ENCODE measurements around the gene TBX10. TPM values are rescaled to one million over a fixed set of nuclear protein-coding genes. Genes with fewer than 3 reads are reported as not detected.

TBX10 gene
- polyA plus RNA-seq, 1 donor from 2014 or later: not detected

GRCh38 chr11:67630943-67631331 is 8.6 kb downstream of the TBX10 start:
- peak overlapping the region; percentile 98 for H3K4me3 ChIP-seq (ENCODE audit: low read length)
- no peaks in the 10 kb centered on the region for H3K79me2 ChIP-seq (replicated peaks; ENCODE audit: insufficient read depth, low read length)
- no peaks in the 10 kb centered on the region for H3K9me2 ChIP-seq (ENCODE audit: insufficient read depth, low read length)
- H3F3A ChIP-seq (ENCODE audit: insufficient read depth, low read length, poor library complexity, severe bottlenecking): no peaks in the 10 kb centered on the region
- H2AFZ ChIP-seq (ENCODE audit: low read depth, low read length): peak overlapping the region; percentile 94
- H3K36me3 ChIP-seq (ENCODE audit: insufficient read depth, low read length): no peaks in the 10 kb centered on the region
- peak overlapping the region; percentile 57 for H3K4me2 ChIP-seq (ENCODE audit: low read length)
- no peaks in the 10 kb centered on the region for H4K20me1 ChIP-seq (ENCODE audit: insufficient read depth)
- H3K9me3 ChIP-seq (ENCODE audit: low read length): no peaks in the 10 kb centered on the region
- TF ChIP-seq MXI1 (conservative IDR thresholded peaks at IDR 0.05; ENCODE audit: poor library complexity, severe bottlenecking) (peak; percentile 27), CTCF (IDR thresholded peaks at IDR 0.05; ENCODE audit: poor library complexity, severe bottlenecking) (no peak), POLR2AphosphoS5 (IDR thresholded peaks at IDR 0.05) (no peak), TAF1 (IDR thresholded peaks at IDR 0.05; ENCODE audit: low read depth) (no peak), RAD21 (conservative IDR thresholded peaks at IDR 0.05) (peak; percentile 19), EP300 (conservative IDR thresholded peaks at IDR 0.05; ENCODE audit: poor library complexity, severe bottlenecking) (no peak), SMC3 (conservative IDR thresholded peaks at IDR 0.05; ENCODE audit: poor library complexity) (peak; percentile 53), EZH2 (IDR thresholded peaks at IDR 0.05; ENCODE audit: borderline replicate concordance, insufficient read depth, low read length, poor library complexity, severe bottlenecking) (no peak)
- TF ChIP-seq, protein P1, sequence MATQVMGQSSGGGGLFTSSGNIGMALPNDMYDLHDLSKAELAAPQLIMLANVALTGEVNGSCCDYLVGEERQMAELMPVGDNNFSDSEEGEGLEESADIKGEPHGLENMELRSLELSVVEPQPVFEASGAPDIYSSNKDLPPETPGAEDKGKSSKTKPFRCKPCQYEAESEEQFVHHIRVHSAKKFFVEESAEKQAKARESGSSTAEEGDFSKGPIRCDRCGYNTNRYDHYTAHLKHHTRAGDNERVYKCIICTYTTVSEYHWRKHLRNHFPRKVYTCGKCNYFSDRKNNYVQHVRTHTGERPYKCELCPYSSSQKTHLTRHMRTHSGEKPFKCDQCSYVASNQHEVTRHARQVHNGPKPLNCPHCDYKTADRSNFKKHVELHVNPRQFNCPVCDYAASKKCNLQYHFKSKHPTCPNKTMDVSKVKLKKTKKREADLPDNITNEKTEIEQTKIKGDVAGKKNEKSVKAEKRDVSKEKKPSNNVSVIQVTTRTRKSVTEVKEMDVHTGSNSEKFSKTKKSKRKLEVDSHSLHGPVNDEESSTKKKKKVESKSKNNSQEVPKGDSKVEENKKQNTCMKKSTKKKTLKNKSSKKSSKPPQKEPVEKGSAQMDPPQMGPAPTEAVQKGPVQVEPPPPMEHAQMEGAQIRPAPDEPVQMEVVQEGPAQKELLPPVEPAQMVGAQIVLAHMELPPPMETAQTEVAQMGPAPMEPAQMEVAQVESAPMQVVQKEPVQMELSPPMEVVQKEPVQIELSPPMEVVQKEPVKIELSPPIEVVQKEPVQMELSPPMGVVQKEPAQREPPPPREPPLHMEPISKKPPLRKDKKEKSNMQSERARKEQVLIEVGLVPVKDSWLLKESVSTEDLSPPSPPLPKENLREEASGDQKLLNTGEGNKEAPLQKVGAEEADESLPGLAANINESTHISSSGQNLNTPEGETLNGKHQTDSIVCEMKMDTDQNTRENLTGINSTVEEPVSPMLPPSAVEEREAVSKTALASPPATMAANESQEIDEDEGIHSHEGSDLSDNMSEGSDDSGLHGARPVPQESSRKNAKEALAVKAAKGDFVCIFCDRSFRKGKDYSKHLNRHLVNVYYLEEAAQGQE (IDR thresholded peaks at IDR 0.05; ENCODE audit: borderline replicate concordance): no peak
- peak overlapping the region; percentile 91 for H3K9ac ChIP-seq (ENCODE audit: low read length)
- H3K27me3 ChIP-seq (ENCODE audit: insufficient read depth, low read depth, low read length): no peaks in the 10 kb centered on the region
- peak overlapping the region; percentile 59 for H3K27ac ChIP-seq (ENCODE audit: low read length)

GRCh38 chr11:67630228-67630942 is 9.2 kb downstream of the TBX10 start:
- peak overlapping the region; percentile 94 for H2AFZ ChIP-seq (ENCODE audit: low read depth, low read length)

More at GRCh38 chr11:67630228-67630942, 9.2 kb downstream of the TBX10 start:
- Histone ChIP-seq H3K9ac (ENCODE audit: low read length) (peak overlapping the region; percentile 91), H3K4me3 (ENCODE audit: low read length) (peak overlapping the region; percentile 98), H3F3A (ENCODE audit: insufficient read depth, low read length, poor library complexity, severe bottlenecking) (no peaks in the 10 kb centered on the region), H3K27me3 (ENCODE audit: insufficient read depth, low read depth, low read length) (no peaks in the 10 kb centered on the region), H3K36me3 (ENCODE audit: insufficient read depth, low read length) (no peaks in the 10 kb centered on the region), H4K20me1 (ENCODE audit: insufficient read depth) (no peaks in the 10 kb centered on the region), H3K27ac (ENCODE audit: low read length) (peak overlapping the region; percentile 59), H3K9me3 (ENCODE audit: low read length) (no peaks in the 10 kb centered on the region), H3K79me2 (replicated peaks; ENCODE audit: insufficient read depth, low read length) (no peaks in the 10 kb centered on the region), H3K4me2 (ENCODE audit: low read length) (peak overlapping the region; percentile 57), H3K9me2 (ENCODE audit: insufficient read depth, low read length) (no peaks in the 10 kb centered on the region)
- TF ChIP-seq SMC3 (conservative IDR thresholded peaks at IDR 0.05; ENCODE audit: poor library complexity) (peak; percentile 78), POLR2AphosphoS5 (IDR thresholded peaks at IDR 0.05) (peak; percentile 66), EP300 (conservative IDR thresholded peaks at IDR 0.05; ENCODE audit: poor library complexity, severe bottlenecking) (no peak), MXI1 (conservative IDR thresholded peaks at IDR 0.05; ENCODE audit: poor library complexity, severe bottlenecking) (peak; percentile 43), RAD21 (conservative IDR thresholded peaks at IDR 0.05) (peak; percentile 70), TAF1 (IDR thresholded peaks at IDR 0.05; ENCODE audit: low read depth) (no peak), CTCF (IDR thresholded peaks at IDR 0.05; ENCODE audit: poor library complexity, severe bottlenecking) (peak; percentile 94), EZH2 (IDR thresholded peaks at IDR 0.05; ENCODE audit: borderline replicate concordance, insufficient read depth, low read length, poor library complexity, severe bottlenecking) (no peak)
- TF ChIP-seq, protein P1 (IDR thresholded peaks at IDR 0.05; ENCODE audit: borderline replicate concordance): peak; percentile 24

All from neural cell (in vitro differentiated cells).